ENCODE results near the gene CIROP.

The CIROP gene, protein sequence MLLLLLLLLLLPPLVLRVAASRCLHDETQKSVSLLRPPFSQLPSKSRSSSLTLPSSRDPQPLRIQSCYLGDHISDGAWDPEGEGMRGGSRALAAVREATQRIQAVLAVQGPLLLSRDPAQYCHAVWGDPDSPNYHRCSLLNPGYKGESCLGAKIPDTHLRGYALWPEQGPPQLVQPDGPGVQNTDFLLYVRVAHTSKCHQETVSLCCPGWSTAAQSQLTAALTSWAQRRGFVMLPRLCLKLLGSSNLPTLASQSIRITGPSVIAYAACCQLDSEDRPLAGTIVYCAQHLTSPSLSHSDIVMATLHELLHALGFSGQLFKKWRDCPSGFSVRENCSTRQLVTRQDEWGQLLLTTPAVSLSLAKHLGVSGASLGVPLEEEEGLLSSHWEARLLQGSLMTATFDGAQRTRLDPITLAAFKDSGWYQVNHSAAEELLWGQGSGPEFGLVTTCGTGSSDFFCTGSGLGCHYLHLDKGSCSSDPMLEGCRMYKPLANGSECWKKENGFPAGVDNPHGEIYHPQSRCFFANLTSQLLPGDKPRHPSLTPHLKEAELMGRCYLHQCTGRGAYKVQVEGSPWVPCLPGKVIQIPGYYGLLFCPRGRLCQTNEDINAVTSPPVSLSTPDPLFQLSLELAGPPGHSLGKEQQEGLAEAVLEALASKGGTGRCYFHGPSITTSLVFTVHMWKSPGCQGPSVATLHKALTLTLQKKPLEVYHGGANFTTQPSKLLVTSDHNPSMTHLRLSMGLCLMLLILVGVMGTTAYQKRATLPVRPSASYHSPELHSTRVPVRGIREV

DNA sequence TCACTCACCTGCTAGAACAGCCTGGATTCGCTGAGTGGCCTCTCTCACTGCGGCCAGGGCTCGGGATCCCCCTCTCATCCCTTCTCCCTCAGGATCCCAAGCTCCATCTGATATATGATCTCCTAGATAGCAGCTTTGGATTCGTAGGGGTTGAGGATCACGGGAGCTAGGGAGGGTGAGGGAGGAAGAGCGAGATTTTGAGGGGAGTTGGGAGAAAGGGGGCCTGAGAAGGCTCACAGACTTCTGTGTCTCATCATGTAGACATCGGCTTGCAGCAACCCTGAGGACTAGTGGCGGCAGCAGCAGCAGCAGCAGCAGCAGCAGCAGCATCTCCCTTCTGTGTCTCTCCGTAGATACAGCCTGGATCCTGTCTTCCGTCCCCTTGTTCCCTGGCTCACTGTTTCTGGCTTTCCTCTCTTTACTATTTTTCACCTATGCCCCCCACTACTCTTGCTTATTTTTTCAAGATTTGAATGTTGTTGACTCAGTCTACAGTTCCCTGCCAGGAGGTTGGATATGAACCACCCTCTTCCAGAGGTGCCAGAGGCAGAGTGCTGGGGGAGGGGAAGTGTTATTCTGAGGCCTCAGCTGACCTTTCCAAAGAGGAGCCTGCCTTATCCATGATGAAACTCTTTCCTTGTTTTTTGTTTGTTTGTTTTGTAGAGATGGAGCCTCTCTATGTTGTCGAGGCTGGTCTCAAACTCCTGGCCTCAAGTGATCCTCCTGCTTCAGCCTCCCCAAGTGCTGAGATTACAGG lies at the start of gene CIROP:
Gene CIROP (minus strand): TSS at position 399 of the 757 bp plus-strand sequence. CDS start 69 bp downstream, at position 330.
- in situ Hi-C loops (cut with HindIII; ENCODE audit: low sequenced_read_pairs) = no loop called here

DNA sequence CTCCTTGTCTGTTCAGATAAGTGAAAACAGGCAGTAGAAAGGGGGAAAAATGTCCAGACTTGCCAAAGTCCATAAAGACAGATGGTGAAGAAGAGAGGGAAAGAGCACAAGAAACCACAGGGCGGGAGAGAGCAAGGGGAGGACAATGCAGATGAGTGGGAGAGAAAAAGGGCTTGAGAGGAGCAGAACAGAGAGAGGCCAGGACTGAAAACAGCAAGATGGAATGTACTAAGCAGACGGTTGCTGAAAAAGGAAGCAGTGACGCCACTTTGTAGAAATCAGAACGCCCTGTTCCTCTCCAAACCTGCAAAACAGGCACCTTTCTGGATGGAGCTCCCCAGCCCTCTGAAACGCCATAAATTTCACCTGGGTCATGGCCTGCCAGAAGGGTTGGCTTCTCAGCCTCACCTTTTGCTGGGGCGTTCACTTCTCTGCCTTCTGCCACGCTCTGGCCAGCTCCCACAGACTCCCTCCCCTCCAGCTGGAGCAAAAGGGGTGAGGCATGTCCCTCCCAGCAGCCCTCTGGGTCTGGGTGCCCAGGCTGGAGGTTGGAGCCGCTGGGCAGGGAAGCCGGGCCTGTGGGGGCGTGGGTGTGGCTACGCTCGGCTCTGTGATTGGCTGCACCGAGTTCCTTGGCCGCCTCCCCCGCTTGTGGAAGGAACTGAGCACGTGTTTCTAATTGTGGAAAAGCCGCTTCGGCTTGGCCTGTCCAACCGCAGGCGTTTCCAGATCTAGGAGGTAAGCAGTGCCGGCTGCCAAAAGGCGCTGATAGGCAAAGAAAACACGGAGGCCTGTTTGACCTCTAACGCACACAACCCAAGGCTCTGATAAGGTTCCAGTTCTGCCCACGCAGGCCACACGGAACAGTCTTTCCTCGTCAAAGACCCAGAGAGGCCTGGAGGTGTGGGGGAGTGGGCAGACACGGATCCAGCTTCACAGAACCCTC lies 49.3 kb upstream of the CIROP start:
- in situ Hi-C loops (cut with HindIII; ENCODE audit: low sequenced_read_pairs) = no loop called here

DNA sequence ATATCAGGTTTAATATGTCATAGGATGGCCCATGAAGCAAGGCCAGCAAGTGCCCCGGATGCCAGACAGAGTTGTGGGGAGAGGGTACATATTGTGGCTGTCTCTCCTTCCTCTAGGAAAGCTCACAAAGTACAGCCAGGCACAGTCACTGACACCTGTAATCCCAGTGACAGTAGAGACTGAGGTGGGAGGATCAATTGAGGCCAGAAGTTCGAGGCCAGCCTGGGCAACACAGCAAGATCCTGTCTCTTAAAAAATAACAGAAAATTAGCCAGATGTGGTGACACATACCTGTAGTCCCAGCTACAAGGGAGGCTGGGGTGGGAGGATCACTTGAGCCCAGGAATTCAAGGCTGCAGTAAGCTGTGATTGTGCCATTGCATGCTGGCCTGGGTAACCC lies 46.6 kb upstream of the CIROP start:
- in situ Hi-C loops (cut with HindIII; ENCODE audit: low sequenced_read_pairs) = no loop called here

DNA sequence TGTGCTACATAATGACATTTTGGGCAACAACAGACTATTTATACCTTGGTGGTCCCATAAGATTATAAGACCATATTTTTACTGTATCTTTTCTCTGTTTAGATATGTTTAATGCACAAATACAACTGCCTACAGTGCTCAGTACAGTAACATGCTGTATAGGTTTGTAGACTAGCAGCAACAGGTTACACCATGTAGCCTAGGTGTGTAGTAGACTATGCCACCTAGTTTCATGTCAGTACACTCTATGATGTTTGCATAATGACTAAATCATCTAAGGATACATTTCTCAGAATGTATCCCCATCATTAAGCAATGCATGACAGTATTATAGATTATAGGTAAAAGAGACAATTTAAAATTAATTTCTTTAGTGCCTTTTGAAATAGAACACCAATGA lies 45.0 kb upstream of the CIROP start:
- in situ Hi-C loops (cut with HindIII; ENCODE audit: low sequenced_read_pairs) = no loop called here

DNA sequence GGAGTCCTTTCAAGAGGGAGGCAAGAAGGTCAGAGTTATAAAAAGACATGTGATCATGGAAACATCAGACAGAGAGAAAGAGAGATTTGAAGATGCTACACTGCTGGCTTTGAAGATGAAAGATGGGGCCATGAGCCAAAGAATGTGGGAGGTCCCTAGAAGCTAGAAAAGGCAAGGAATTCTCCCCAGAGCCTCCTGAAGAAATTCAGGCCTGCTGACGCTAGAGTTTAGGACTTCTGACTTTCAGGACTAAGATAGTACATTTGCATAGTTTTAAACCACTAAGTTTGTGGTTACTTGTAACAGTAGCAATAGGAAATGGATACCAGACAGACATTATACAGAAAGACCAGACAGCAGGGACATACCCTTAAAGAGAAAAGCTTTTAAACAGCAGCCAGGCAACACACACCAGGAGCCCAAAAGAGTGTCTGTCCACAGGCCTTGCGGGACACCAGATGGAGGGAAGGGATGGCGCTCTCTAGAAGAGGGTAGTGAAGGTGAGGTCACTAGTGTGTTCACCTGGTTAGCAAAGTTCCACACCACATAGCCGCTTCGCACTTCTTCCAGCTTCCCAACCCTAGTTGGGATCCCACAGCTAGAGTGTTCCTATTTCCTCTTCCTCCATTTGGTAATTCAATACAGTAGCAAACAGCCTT lies 43.9 kb upstream of the CIROP start:
- in situ Hi-C loops (cut with HindIII; ENCODE audit: low sequenced_read_pairs) = no loop called here

DNA sequence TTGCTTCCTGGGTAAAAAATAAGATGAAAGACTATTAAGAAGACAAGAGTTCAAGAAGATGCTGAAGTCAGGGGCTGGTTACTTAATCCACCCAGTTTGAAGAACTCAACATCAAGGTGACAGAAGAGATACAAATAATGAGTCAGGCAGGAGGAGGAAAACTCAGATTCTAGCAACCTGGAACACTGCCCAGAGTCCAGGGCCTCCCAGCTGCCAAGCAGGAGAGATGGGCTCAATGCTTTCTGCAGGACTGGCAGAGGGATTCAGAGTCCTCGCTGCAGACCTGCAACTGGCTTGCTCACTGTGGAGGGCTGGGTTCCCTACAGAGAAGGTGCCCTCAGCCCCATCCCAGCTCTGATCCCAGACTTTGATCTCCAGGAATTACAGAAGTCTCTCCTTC lies 42.9 kb upstream of the CIROP start:
- in situ Hi-C loops (cut with HindIII; ENCODE audit: low sequenced_read_pairs) = no loop called here

DNA sequence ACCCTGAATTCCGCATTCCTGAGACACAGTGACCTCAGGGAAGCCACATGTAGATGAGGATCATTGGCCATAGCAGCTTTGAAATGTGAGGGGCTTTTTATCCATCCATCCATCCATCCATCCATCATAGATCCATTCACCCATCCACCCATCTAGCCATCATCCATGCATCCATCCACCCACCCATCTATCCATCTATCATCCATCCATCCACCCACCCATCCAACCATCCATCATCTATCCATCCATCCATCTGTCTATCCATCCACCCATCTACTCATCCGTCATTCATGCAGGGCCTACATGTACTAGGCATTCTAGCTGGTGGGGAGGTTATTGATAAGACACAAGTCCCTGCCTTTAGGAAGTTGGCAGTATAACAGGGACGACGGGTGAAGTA lies 42.2 kb upstream of the CIROP start:
- in situ Hi-C loops (cut with HindIII; ENCODE audit: low sequenced_read_pairs) = no loop called here

DNA sequence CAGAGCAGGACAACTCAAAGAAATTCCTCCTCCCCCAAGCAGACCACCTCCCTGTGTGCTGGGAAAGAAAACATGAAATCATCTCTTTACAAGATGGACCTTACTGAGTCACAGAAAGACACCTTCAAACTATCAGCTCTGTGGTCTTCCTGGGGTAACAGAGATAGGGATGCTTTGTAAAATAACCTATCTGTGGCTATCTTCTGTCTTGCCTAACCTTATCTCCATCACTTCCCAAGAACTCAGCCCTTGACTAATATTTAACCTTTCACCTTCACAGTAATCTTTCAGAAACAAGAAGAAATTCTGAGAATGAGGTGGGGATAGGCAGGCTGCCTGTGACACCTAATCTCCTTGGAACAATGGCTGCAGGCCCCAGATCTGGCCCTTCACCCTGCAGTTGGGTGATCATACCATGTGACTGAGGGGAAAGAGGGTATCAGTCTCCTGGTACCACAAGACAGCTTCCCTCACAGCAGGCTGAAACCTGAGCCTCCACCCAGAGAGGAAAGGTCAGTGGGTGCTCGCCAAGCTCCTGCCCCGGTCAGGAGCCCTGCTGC lies 41.6 kb upstream of the CIROP start:
- in situ Hi-C loops (cut with HindIII; ENCODE audit: low sequenced_read_pairs) = no loop called here

DNA sequence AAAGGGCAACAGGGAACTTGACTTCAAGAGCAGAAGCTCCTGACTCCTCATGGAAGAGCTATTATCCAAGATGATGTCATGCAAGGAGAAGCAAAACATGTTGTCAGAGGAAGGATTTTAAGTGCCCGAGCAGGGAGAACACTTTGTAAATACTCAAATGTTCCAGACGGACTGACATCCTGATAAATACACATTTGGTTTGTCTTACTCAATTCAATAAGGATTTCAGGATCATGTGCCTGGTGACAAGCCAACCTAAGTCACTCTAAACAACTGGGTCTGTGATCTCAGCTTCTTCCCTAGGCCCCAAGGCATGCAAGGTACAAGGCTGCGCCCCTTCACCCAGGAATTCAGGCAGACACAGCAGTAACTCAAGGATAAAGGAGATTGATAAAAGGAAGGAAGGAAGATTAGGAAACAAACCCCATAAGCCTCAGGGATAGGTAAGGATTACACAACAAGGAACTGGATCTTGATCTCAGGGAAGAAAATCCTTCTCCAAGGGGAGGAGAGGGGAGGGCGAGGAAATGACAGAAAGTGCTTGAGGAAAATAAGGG lies 41.1 kb upstream of the CIROP start:
- in situ Hi-C loops (cut with HindIII; ENCODE audit: low sequenced_read_pairs) = no loop called here

DNA sequence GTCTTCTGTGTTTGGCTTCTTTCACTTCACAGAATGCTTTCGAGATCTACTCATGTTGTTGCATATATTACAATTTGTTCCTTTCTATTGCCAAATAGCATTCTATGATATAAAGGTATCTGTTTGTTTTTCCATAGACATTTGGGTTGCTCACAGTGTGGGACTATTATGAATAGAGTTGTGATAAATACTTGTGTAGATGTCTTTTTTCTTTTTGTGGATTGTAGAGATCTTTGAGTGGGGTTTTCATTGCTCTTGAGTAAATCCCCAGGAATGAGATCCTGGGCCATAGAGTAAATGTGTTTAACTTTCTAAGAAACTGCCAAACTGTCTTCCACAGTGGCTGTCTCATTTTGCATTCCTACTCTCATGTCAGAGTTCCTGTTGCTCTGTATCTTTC lies 39.1 kb upstream of the CIROP start:
- in situ Hi-C loops (cut with HindIII; ENCODE audit: low sequenced_read_pairs) = no loop called here

DNA sequence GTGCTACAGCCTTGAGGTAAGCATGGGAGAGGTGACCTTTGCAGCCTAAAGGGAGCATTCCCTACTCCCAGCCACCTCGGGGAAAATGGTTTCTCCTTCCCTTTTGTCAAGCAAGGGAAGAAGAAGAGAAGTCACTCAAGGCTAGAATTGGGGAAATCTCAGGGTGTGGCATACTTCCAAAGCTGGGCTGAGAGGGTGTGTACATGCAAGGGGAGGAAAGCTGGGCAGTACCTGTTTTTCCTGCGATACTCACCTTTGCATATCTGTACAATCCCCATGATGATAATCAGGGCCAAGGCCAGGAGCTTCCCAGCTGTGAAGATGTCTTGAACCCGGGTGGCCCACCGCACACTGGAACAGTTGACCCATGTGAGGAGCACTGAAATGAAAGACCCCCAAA lies 38.0 kb upstream of the CIROP start:
- in situ Hi-C loops (cut with HindIII; ENCODE audit: low sequenced_read_pairs) = no loop called here

DNA sequence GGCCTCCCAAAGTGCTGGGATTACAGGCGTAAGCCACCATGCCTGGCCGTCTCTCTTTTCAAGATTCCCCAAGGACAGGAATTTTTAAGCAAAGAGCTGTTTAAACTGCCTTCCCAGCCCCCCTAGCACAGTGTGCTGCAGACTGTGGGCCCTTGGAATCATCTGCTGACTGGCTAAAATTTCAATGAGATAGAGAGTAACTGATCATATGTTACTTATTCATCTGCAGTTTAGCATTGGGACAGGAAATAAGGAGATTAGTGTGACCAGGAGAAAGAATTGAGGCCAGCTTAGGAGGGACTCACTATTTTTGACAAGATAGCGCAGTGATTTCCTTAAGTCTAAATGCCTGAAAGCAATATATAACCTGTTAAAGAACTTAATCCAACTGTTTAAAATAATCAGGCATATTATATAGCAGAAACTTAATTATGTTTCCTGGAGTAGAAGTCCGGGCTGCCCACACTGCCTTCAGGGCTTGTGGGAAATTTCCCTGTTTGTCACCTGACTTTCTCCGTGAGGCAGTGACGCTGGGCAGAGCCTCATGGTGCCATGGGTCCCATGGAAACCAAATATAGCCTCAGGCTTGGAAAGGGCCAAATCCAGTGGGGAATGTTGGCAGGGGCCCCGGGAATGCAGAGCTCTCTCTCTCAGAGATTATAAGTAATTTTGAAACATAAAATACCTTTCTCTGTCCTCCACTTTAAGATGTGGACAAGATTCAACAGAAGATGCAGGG lies 37.1 kb upstream of the CIROP start:
- in situ Hi-C loops (cut with HindIII; ENCODE audit: low sequenced_read_pairs) = no loop called here

DNA sequence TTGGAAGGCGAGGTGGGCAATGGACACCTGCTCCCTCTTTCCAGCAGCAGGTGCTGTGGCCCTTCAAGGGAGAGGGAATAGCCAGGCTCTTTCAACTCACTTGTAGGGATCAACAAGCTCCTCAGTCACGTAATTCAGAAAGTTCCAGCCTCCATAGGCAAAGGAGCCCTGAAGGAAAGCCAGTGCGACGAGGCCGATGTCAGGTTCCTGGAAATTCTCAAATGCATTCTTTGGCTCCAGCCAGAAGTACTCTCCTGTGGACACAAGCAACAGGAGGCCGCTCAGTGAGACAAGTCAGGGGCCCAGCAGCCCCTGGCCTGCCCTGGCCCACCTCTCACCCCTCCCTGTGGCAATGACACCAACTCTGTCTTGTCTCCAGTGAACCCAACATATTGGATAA lies 35.6 kb upstream of the CIROP start:
- in situ Hi-C loops (cut with HindIII; ENCODE audit: low sequenced_read_pairs) = no loop called here

DNA sequence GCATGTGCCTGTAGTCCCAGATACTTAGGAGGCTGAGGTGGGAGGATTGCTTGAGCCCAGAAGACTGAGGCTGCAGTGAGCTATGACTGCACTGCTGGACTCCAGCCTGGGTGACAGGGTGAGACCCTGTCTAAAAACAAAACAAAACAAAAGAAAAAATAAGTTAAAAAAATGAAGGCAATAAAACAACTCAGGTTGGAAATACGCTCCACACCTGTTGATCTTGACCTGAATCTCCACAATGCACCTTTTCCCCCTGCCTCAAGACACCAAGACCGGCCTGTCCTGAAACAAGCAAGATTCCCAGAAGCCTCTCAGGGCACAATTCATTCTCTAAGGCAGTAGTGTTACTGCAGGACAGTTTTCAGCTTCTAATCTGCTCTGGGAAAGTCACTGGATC lies 35.1 kb upstream of the CIROP start:
- in situ Hi-C loops (cut with HindIII; ENCODE audit: low sequenced_read_pairs) = no loop called here

DNA sequence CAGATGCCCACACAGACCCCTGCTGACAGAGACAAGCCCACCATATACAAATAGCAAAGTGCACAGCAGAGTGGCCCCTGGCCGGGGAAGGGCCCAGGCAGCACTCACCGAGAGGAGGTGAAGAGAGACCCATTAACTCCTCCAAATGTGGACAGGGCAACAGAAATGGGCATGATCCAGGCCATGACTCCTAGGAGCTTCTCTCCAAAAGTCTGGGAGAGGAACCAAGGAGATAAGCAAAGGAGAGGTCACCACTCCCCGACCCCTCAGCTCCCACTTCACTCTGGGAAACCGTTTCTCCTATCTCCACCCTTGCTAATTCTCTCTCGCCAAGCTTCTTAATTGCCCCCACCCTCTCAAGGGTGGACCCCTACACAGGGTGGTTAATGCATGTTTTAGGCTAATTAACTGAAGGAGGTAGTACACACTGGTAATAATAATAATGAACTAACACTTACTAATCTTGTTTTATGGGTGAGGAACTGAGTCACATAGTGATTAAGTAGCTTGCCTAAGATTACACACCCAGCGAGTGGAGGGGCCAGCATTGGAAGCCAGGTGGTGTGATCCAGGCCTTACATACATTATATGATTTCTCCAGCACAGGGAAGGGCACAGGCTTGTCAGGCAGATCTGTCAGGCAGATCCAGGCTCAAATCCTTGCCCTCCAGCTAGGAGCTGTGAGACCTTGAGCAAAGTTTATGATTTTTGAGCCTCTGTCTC lies 33.2 kb upstream of the CIROP start:
- in situ Hi-C loops (cut with HindIII; ENCODE audit: low sequenced_read_pairs) = no loop called here

DNA sequence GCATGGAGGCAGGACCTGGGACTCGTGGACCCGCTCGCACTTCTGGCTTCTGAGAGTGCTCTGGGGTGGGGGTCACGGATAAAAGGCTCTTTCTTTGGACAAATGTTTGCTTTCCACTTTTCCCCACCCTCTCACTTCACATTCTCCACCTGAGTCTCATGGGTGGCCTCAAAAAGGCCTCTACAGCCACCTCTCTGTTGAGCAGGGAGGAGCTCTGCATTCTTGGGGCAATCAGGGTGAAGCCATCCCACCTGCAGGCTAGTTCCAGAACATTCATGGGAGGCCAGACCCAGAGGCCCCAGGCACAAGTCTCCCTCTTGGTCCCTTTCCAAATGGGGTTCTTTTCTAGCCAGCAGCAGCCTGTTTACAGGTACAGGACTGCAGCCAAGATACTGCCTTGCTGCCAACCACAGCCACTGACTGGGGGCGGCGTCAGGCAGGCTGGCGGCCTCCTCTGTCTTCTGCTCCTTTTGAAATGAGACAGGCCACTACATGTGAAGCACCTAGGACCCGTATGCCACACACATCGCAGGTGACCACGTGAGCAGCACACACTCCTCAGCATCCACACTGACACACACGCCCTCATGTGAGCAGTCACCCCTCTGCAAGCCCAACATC lies 32.5 kb upstream of the CIROP start:
- in situ Hi-C loops (cut with HindIII; ENCODE audit: low sequenced_read_pairs) = no loop called here

DNA sequence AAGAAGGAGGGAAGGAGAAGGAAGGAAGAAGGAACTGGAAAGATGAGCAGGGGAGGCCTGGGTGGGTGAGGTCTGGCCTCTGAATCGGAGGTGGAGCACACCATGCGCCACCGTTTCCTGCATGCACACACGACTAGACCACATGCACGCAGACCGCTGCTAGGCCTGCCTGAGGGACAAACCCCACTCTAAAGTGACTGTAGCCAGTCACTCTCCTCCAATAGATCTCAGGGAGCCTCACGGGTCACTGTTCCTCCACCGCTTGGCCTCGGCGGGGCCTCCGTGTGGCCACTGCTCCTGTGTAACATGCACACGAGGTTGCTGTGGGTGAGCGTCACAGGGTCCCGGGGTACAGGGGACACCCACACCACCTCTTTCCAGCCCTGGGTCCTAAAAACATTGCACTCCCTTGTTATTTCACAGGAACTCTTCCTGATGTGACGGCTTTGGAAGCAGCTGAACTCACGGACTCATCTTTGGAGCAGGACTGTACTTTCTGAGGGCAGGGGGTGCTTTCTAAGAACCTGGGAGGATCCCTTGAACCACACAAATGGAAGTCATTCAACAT lies 31.9 kb upstream of the CIROP start:
- in situ Hi-C loops (cut with HindIII; ENCODE audit: low sequenced_read_pairs) = no loop called here
